SIG-M5 treated with dmso at 0.1 percent for 504 hours (cell line): ENCODE measurements around the gene MTERF1.

Source experiments
- DNase-seq: peaks from one replicate; lab custom pipeline; 2025; ENCODE audit not compliant: unreplicated experiment; lab: John Stamatoyannopoulos, UW

MTERF1 gene

GRCh38 chr7:91835091-91835825, 45.2 kb downstream of the MTERF1 start:
- no peak for DNase-seq

GRCh38 chr7:91832493-91833045, 47.9 kb downstream of the MTERF1 start:
- no peak for DNase-seq

GRCh38 chr7:91827169-91827568, 53.3 kb downstream of the MTERF1 start:
- DNase-seq = no peak

GRCh38 chr7:91826377-91826776, 54.1 kb downstream of the MTERF1 start:
- DNase-seq = no peak

- DNase-seq = no peak
These were observed 56.3 kb downstream of the MTERF1 start for GRCh38 chr7:91824201-91824600.
